DOHH2 (cell line): ENCODE measurements around the gene ABCD3.

Source experiments
- H3F3A ChIP-seq: fragments of 200-600 bp; sonication (generic), shearing (Covaris generic); 2 replicates; pipeline ENCODE4 v1.6.0; 2016; ENCODE audit warnings: antibody characterized with exemption, mild to moderate bottlenecking; ENCODE audit not compliant: control insufficient read depth, insufficient read depth
- H3K27ac ChIP-seq: fragments of 200-600 bp; sonication (generic); 2 replicates; pipeline ENCODE4 v1.5.1; 2014; ENCODE audit warnings: low read depth, mild to moderate bottlenecking, low read length, moderate library complexity
- H3K27me3 ChIP-seq: fragments of 200-600 bp; sonication (generic); 2 replicates; pipeline ENCODE4 v1.6.1; 2014; ENCODE audit warnings: mild to moderate bottlenecking, low read length, mixed read lengths; ENCODE audit not compliant: control insufficient read depth
- H3K36me3 ChIP-seq: fragments of 200-600 bp; sonication (generic); 2 replicates; pipeline ENCODE4 v1.6.1; 2014; ENCODE audit warnings: mild to moderate bottlenecking, low read length, moderate library complexity, mixed read lengths; ENCODE audit not compliant: control insufficient read depth
- H3K4me1 ChIP-seq: fragments of 200-600 bp; sonication (generic); 2 replicates; pipeline ENCODE4 v1.6.1; 2014; ENCODE audit warnings: mild to moderate bottlenecking, low read length, mixed read lengths; ENCODE audit not compliant: control insufficient read depth
- H3K4me2 ChIP-seq: fragments of 200-600 bp; sonication (generic); 2 replicates; pipeline ENCODE4 v1.6.0; 2014; ENCODE audit warnings: mild to moderate bottlenecking, low read length, moderate library complexity
- H3K4me3 ChIP-seq: fragments of 200-600 bp; sonication (generic); 2 replicates; pipeline ENCODE4 v1.5.1; 2014; ENCODE audit warnings: mild to moderate bottlenecking, low read length, mixed read lengths
- H3K79me2 ChIP-seq: fragments of 200-600 bp; sonication (generic); 2 replicates; pipeline ENCODE4 v1.6.1; 2014; ENCODE audit warnings: mild to moderate bottlenecking, low read length, mixed read lengths; ENCODE audit not compliant: control insufficient read depth
- H3K9me2 ChIP-seq: fragments of 200-600 bp; sonication (generic); replicated peaks from 2 replicates; pipeline ENCODE4 v1.6.1; 2014; ENCODE audit warnings: mild to moderate bottlenecking, low read length, mixed read lengths; ENCODE audit not compliant: control insufficient read depth
- H3K9me3 ChIP-seq: fragments of 200-600 bp; sonication (generic); 2 replicates; pipeline ENCODE4 v1.6.1; 2014; ENCODE audit warnings: antibody characterized with exemption, low read length, mixed read lengths; ENCODE audit not compliant: control insufficient read depth, insufficient read depth
- H4K20me1 ChIP-seq: fragments of 200-600 bp; sonication (generic); 2 replicates; pipeline ENCODE4 v1.6.0; 2014; ENCODE audit warnings: low read depth, mild to moderate bottlenecking, antibody characterized with exemption, low read length, moderate library complexity; ENCODE audit not compliant: control insufficient read depth, insufficient read depth
- EZH2phosphoT487 ChIP-seq: fragments of 200-600 bp; sonication (generic); IDR thresholded peaks from 2 replicates; pipeline ENCODE4 v1.6.1; 2017; ENCODE audit warnings: borderline replicate concordance, mild to moderate bottlenecking, antibody characterized with exemption, low read length, moderate library complexity, mixed read lengths
- TF ChIP-seq, protein P1 (sequence below): fragments of 200-600 bp; sonication (generic); IDR thresholded peaks from one replicate; pipeline ENCODE4 v1.5.1; 2014; ENCODE audit warnings: antibody characterized with exemption, mild to moderate bottlenecking, low read depth, low read length; ENCODE audit not compliant: poor library complexity, severe bottlenecking

Gene ABCD3

DNA sequence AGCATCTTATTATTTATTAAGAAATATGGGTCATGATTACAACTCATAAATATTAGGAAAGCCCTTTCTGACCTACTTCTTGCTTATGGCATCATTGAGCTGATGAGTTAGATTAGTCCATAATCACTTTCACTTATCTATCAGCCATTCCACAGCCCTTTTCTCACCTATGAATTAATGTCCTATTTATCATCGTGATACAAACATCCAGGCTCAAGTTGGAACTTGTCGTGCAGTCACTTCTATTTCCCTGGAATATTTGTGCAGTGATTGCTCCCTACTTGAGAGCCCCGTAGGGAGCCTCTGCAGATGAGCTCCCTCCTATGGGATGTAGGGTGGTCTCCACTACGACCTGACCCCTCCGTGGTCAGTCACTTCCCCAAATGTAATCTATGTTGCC, 131.5 kb downstream of the ABCD3 start:
- Histone ChIP-seq H3K4me2 (no peak overlapping the region), H4K20me1 (no peaks in the 10 kb centered on the region), H3K27me3 (no peaks in the 10 kb centered on the region; the same call in 1 of the 2 replicates), H3K27ac (no peak overlapping the region), H3K9me3 (no peaks in the 10 kb centered on the region), H3K9me2 (no peaks in the 10 kb centered on the region), H3F3A (no peaks in the 10 kb centered on the region), H3K4me1 (no peaks in the 10 kb centered on the region), H3K79me2 (no peaks in the 10 kb centered on the region), H3K4me3 (no peak overlapping the region), H3K36me3 (no peaks in the 10 kb centered on the region)
- no peak for TF ChIP-seq EZH2phosphoT487
- TF ChIP-seq, protein P1, sequence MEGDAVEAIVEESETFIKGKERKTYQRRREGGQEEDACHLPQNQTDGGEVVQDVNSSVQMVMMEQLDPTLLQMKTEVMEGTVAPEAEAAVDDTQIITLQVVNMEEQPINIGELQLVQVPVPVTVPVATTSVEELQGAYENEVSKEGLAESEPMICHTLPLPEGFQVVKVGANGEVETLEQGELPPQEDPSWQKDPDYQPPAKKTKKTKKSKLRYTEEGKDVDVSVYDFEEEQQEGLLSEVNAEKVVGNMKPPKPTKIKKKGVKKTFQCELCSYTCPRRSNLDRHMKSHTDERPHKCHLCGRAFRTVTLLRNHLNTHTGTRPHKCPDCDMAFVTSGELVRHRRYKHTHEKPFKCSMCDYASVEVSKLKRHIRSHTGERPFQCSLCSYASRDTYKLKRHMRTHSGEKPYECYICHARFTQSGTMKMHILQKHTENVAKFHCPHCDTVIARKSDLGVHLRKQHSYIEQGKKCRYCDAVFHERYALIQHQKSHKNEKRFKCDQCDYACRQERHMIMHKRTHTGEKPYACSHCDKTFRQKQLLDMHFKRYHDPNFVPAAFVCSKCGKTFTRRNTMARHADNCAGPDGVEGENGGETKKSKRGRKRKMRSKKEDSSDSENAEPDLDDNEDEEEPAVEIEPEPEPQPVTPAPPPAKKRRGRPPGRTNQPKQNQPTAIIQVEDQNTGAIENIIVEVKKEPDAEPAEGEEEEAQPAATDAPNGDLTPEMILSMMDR: no peak

DNA sequence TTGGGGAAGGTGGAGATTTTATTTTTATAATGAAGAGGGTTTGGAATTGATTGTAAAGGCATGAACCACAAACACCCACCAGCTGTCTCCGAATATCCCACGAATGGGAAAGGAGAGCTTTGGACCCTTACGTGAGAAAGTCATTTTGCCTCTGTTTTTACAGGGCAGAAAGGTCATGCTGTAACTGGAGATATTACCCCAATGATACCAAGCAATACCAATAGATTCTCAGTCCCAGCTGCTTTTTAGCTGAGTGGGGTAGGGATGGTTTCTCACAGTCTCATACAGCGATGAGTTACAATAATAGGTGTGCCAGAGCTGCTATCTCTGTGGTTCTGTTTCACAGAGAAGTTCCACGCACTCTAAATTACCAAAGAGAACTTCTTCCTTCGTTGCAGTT, 132.2 kb downstream of the ABCD3 start:
- H3K27me3 ChIP-seq: no peaks in the 10 kb centered on the region; the same call in 1 of the 2 replicates
- H3K4me3 ChIP-seq: no peak overlapping the region
- H3K27ac ChIP-seq: no peak overlapping the region
- no peaks in the 10 kb centered on the region for H3K9me2 ChIP-seq
- H3K79me2 ChIP-seq: no peaks in the 10 kb centered on the region
- no peaks in the 10 kb centered on the region for H4K20me1 ChIP-seq
- H3K4me1 ChIP-seq: no peaks in the 10 kb centered on the region
- no peak overlapping the region for H3K4me2 ChIP-seq
- no peak for TF ChIP-seq EZH2phosphoT487
- TF ChIP-seq, protein P1: no peak
- no peaks in the 10 kb centered on the region for H3F3A ChIP-seq
- H3K9me3 ChIP-seq: no peaks in the 10 kb centered on the region
- H3K36me3 ChIP-seq: no peaks in the 10 kb centered on the region

DNA sequence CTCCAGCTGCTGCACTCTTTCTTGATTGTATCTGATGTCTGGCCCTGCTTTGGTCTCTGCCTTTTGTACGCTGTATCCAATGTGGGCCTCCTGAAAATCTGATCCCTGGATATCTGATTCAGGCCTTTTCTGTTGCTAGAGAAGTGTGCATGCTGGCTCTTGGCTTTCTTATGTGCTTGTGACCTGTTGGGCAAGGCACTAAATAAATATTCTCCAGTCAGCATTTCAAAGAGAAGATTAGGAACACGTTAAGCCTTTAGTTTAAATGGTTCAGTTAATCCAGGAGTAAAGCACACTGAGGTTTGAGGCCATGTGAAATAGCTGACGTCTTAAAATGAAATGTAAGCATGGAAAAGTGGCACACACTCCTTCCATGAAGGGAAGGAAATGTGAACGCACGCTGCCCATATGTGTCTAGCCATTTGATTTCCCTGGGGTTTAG, 132.6 kb downstream of the ABCD3 start:
- H3K27ac ChIP-seq: no peak overlapping the region
- H3K9me2 ChIP-seq: no peaks in the 10 kb centered on the region
- no peaks in the 10 kb centered on the region for H3F3A ChIP-seq
- H3K79me2 ChIP-seq: no peaks in the 10 kb centered on the region
- H3K4me3 ChIP-seq: no peak overlapping the region
- TF ChIP-seq EZH2phosphoT487: no peak
- TF ChIP-seq, protein P1: no peak
- H3K27me3 ChIP-seq: no peaks in the 10 kb centered on the region; the same call in 1 of the 2 replicates
- no peaks in the 10 kb centered on the region for H4K20me1 ChIP-seq
- no peaks in the 10 kb centered on the region for H3K4me1 ChIP-seq
- no peaks in the 10 kb centered on the region for H3K9me3 ChIP-seq
- H3K4me2 ChIP-seq: no peak overlapping the region
- no peaks in the 10 kb centered on the region for H3K36me3 ChIP-seq

DNA sequence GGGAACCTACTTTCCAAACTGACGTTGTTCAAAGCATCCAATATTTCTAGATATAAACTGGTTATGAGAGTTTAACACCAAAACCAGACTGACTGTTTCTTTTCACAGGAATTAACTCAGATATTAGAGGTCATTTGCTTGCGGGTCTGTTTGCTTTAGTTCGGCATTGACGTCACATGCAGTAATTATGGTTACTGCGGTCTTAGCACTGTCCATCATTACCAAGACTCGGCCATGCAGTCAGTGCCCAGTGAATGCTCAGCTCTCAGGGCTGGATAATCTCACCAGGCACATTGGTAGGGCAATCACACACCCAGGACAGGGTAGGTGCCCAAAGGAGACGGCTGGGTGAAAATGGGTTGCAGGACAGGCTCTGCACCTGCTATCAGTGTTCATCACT, 133.3 kb downstream of the ABCD3 start:
- Histone ChIP-seq H4K20me1 (no peaks in the 10 kb centered on the region), H3F3A (no peaks in the 10 kb centered on the region), H3K27ac (no peak overlapping the region), H3K4me2 (no peak overlapping the region), H3K36me3 (no peaks in the 10 kb centered on the region), H3K9me2 (no peaks in the 10 kb centered on the region), H3K4me1 (no peaks in the 10 kb centered on the region), H3K9me3 (no peaks in the 10 kb centered on the region), H3K27me3 (no peaks in the 10 kb centered on the region; the same call in 1 of the 2 replicates), H3K79me2 (no peaks in the 10 kb centered on the region), H3K4me3 (no peak overlapping the region)
- TF ChIP-seq, protein P1: no peak
- no peak for TF ChIP-seq EZH2phosphoT487
